GM19240 (cell line): ENCODE measurements around the gene MED26.

Experiments
- DNase-seq: peaks from one replicate; pipeline ENCODE4 v3.0.0; 2011; ENCODE audit warnings: low spot score; ENCODE audit not compliant: insufficient read length

MED26 gene

GRCh38 chr19:16542045-16542909 is 85.7 kb downstream of the MED26 start, which contains the start of gene CHERP:
Gene CHERP (minus strand): TSS chr19:16542437. CDS start chr19:16542378, 59 bp downstream.
- DNase-seq, result peak; percentile 93

GRCh38 chr19:16541526-16542044 is 86.4 kb downstream of the MED26 start:
- DNase-seq, result no peak

GRCh38 chr19:16540948-16541347 is 87.1 kb downstream of the MED26 start:
- no peak for DNase-seq

- DNase-seq, result no peak
Measured at GRCh38 chr19:16537111-16537510, 90.9 kb downstream of the MED26 start.

GRCh38 chr19:16536130-16536529 is 91.9 kb downstream of the MED26 start:
- DNase-seq, result no peak

GRCh38 chr19:16535381-16535780 is 92.6 kb downstream of the MED26 start:
- no peak for DNase-seq

GRCh38 chr19:16532440-16533234 is 95.4 kb downstream of the MED26 start:
- no peak for DNase-seq

GRCh38 chr19:16531380-16531669 is 96.7 kb downstream of the MED26 start:
- DNase-seq, result no peak

GRCh38 chr19:16530540-16531379 is 97.2 kb downstream of the MED26 start:
- no peak for DNase-seq

- DNase-seq, result no peak
Measured at GRCh38 chr19:16529466-16530144, 98.4 kb downstream of the MED26 start.

GRCh38 chr19:16527971-16528521 is 100.0 kb downstream of the MED26 start:
- DNase-seq, result no peak

- no peak for DNase-seq
Measured at GRCh38 chr19:16527334-16527935, 100.6 kb downstream of the MED26 start.

- no peak for DNase-seq
Measured at GRCh38 chr19:16525751-16526481, 102.1 kb downstream of the MED26 start.

- no peak for DNase-seq
Measured at GRCh38 chr19:16524991-16525734, 102.8 kb downstream of the MED26 start.
